ENCODE measurements around the gene ZMYND10. TPM values are rescaled to one million over a fixed set of nuclear protein-coding genes. Genes with fewer than 3 reads are reported as not detected.

ZMYND10 gene
- polyA plus RNA-seq, 1 of the 3 experiments (the other 2 are of a cell fraction), result 0.95 TPM

GRCh38 chr3:50380405-50381085, 35.0 kb upstream of the ZMYND10 start:
- ChIA-PET POLR2A (interaction anchor here (0.9 to 3.5 kb wide), 11 partner anchors 10 to 168 kb away, joined by 3 to 28 read pairs (median 8); partner anchors contain the start of genes CYB561D2 and NPRL2), CTCF (interaction anchor here (0.7 to 4.5 kb wide), 14 partner anchors 10 to 233 kb away, joined by 3 to 41 read pairs (median 6); no protein-coding TSS in a partner anchor)
- H4K20me1 ChIP-seq (ENCODE audit: insufficient read depth), result no peaks in the 10 kb centered on the region
- H3K79me2 ChIP-seq (ENCODE audit: insufficient read depth), result no peaks in the 10 kb centered on the region
- H3K9me2 ChIP-seq, result no peaks in the 10 kb centered on the region
- peak; percentile 81 for DNase-seq
- 19% methylated on average over 12 of the region's 17 CpGs for WGBS (ENCODE audit: low lambda C conversion rate)
- no peaks in the 10 kb centered on the region for H3K27me3 ChIP-seq (ENCODE audit: insufficient read depth)
- H3K4me3 ChIP-seq (ENCODE audit: low read depth in 2 of 2, low read length in 1 of 2), result peak overlapping the region in 1 of 2 experiments; percentile 41; a peak in 1 of 4 replicates
- no peaks in the 10 kb centered on the region for H3F3A ChIP-seq (replicated peaks; ENCODE audit: insufficient read depth)
- no peak overlapping the region for H2AFZ ChIP-seq (ENCODE audit: low read depth)
- peaks cover 0 to 98% of the 10 kb centered on the region in 2 experiments; a peak in 2 of 4 replicates for H3K4me1 ChIP-seq (ENCODE audit: control insufficient read depth in 1 of 2, insufficient read depth in 2 of 2, low read depth in 1 of 2, low read length in 1 of 2)
- H3K27ac ChIP-seq (ENCODE audit: low read depth in 2 of 2, low read length in 1 of 2), result peak overlapping the region in 1 of 2 experiments; percentile 100; a peak in 2 of 4 replicates
- TF ChIP-seq EP300 (IDR thresholded peaks at IDR 0.05; ENCODE audit: borderline replicate concordance in 1 of 2, low read depth in 1 of 2, low read length in 1 of 2) (peak in 1 of 2 experiments; percentile 86; a peak in 1 of 4 replicates), YY1 (IDR thresholded peaks at IDR 0.05; ENCODE audit: low read depth) (no peak), GATA2 (CRISPR knock-in tag; IDR thresholded peaks at IDR 0.05) (peak; percentile 95), TCF12 (IDR thresholded peaks at IDR 0.05) (peak; percentile 21; the same call in 1 of the 2 replicates), CHD2 (IDR thresholded peaks at IDR 0.05; ENCODE audit: low read length, partially characterized antibody) (peak; percentile 71), FOXJ3 (CRISPR knock-in tag; IDR thresholded peaks at IDR 0.05) (peak; percentile 67; the same call in 1 of the 2 replicates), POLR2AphosphoS5 (IDR thresholded peaks at IDR 0.05; ENCODE audit: low read depth, low read length) (no peak), RCOR1 (IDR thresholded peaks at IDR 0.05; ENCODE audit: low read length) (peak; percentile 63; the same call in 1 of the 2 replicates)
- no peak overlapping the region for H3K4me2 ChIP-seq
- H3K9ac ChIP-seq, result no peak overlapping the region
- H3K9me3 ChIP-seq, result no peaks in the 10 kb centered on the region
- H3K36me3 ChIP-seq (replicated peaks in 1 of 2; ENCODE audit: control insufficient read depth in 1 of 2, insufficient read depth in 2 of 2, low read length in 1 of 2), result no peaks in the 10 kb centered on the region

GRCh38 chr3:50378757-50379156, 33.2 kb upstream of the ZMYND10 start:
- Histone ChIP-seq H2AFZ (ENCODE audit: low read depth) (no peak overlapping the region), H3K4me2 (no peak overlapping the region), H3K9me2 (no peaks in the 10 kb centered on the region), H3K27me3 (ENCODE audit: insufficient read depth) (no peaks in the 10 kb centered on the region), H3F3A (replicated peaks; ENCODE audit: insufficient read depth) (no peaks in the 10 kb centered on the region), H4K20me1 (ENCODE audit: insufficient read depth) (no peaks in the 10 kb centered on the region), H3K9me3 (no peaks in the 10 kb centered on the region), H3K27ac (ENCODE audit: low read depth in 2 of 2, low read length in 1 of 2) (peak overlapping the region in 1 of 2 experiments; percentile 100; a peak in 2 of 4 replicates), H3K79me2 (ENCODE audit: insufficient read depth) (no peaks in the 10 kb centered on the region), H3K36me3 (replicated peaks in 1 of 2; ENCODE audit: control insufficient read depth in 1 of 2, insufficient read depth in 2 of 2, low read length in 1 of 2) (no peaks in the 10 kb centered on the region), H3K4me3 (ENCODE audit: low read depth in 2 of 2, low read length in 1 of 2) (peak overlapping the region in 1 of 2 experiments; percentile 41; a peak in 1 of 4 replicates), H3K9ac (no peak overlapping the region), H3K4me1 (ENCODE audit: control insufficient read depth in 1 of 2, insufficient read depth in 2 of 2, low read depth in 1 of 2, low read length in 1 of 2) (peaks cover 0 to 93% of the 10 kb centered on the region in 2 experiments; a peak in 2 of 4 replicates)
- WGBS (ENCODE audit: low lambda C conversion rate), result 92% methylated on average over 11 of the region's 17 CpGs
- ChIA-PET CTCF (interaction anchor here (0.9 to 4.5 kb wide), 8 partner anchors 8 to 163 kb away, joined by 3 to 41 read pairs (median 6); no protein-coding TSS in a partner anchor), POLR2A (interaction anchor here (3.5 kb wide), 1 partner anchor 9 kb away, joined by 28 read pairs; no protein-coding TSS in a partner anchor)
- DNase-seq, result no peak
- TF ChIP-seq USF1 (IDR thresholded peaks at IDR 0.05; ENCODE audit: borderline replicate concordance, low read depth) (no peak), GATA2 (CRISPR knock-in tag; IDR thresholded peaks at IDR 0.05) (no peak), TAF1 (IDR thresholded peaks at IDR 0.05; ENCODE audit: borderline replicate concordance, low read depth, low read length) (no peak), SMC3 (IDR thresholded peaks at IDR 0.05; ENCODE audit: low read depth, low read length) (no peak)

Data from SK-N-SH (cell line).